Tibial nerve (tissue), 4 donors: ENCODE measurements around the gene BTLA. TPM values are rescaled to one million over a fixed set of nuclear protein-coding genes. Genes with fewer than 3 reads are reported as not detected.
"Not testable (repeated sequence)": the region's sequence is repeated elsewhere in the genome, so short reads cannot be mapped to it uniquely, and the experiment has no call there.

Source experiments
- DNase-seq, 2 donors: peaks; one replicate each; pipeline ENCODE4 v3.0.0-alpha.2; 2019; ENCODE audit warnings: low spot score in 2 of 2
- H3K27ac ChIP-seq, 4 donors: fragments of 200-600 bp; sonication (generic) in 3 of 4; one replicate each; pipeline ENCODE4 v1.5.1; 2017 to 2019; ENCODE audit warnings: mild to moderate bottlenecking in 1 of 4
- H3K27me3 ChIP-seq, 2 donors: fragments of 200-600 bp; sonication (generic) in 1 of 2; one replicate each; pipeline versions ENCODE4 v1.5.1 to v1.6.0; 2017 to 2019
- H3K36me3 ChIP-seq, 3 donors: fragments of 200-600 bp; sonication (generic); one replicate each; pipeline ENCODE4 v1.5.1; 2018 to 2019
- H3K4me1 ChIP-seq, 4 donors: fragments of 200-600 bp; sonication (generic) in 3 of 4; one replicate each; pipeline ENCODE4 v1.5.1; 2017 to 2019
- H3K4me3 ChIP-seq, 4 donors: fragments of 200-600 bp; sonication (generic) in 3 of 4; one replicate each; pipeline ENCODE4 v1.5.1; 2017 to 2019; ENCODE audit warnings: mild to moderate bottlenecking in 1 of 4, moderate library complexity in 1 of 4
- H3K9me3 ChIP-seq, 4 donors: fragments of 200-600 bp; sonication (generic) in 3 of 4; one replicate each; pipeline ENCODE4 v1.5.1; 2017 to 2019
- CTCF ChIP-seq, 5 experiments: fragments of 200-600 bp in 3 of 5; fragments of 450-650 bp in 2 of 5; sonication (generic) in 3 of 5; IDR thresholded peaks; one replicate each; pipeline ENCODE4 v1.5.1; 2016 to 2019; ENCODE audit warnings: antibody characterized with exemption in 5 of 5, mild to moderate bottlenecking in 3 of 5, moderate library complexity in 2 of 5
- EP300 ChIP-seq, 2 donors: sonication (generic); formaldehyde crosslinking; IDR thresholded peaks; one replicate each; pipeline ENCODE4 v1.6.1; 2017; ENCODE audit warnings: antibody characterized with exemption in 2 of 2, mild to moderate bottlenecking in 1 of 2
- POLR2A ChIP-seq, 2 donors: fragments of 450-650 bp; IDR thresholded peaks; one replicate each; pipeline ENCODE4 v1.6.1; 2017; ENCODE audit warnings: antibody characterized with exemption in 2 of 2, mild to moderate bottlenecking in 2 of 2, moderate library complexity in 2 of 2
- WGBS, 2 donors: methylation state at CpG; one replicate each; pipeline ENCODE4 v1.1.5; 2018; 5-methylcytosine and 5-hydroxymethylcytosine counted together
- total RNA-seq, 4 donors: library from RNA; depleted of rRNA; stranded (reverse); fragments of >200 nt; gene quantifications; one replicate each; pipeline ENCODE4 v1.1.0, GENCODE V29; 2016

Gene BTLA
- total RNA-seq, 4 donors from 2014 or later, result 0.98 to 5.4 TPM; not detected in 2

- H3K4me1 ChIP-seq, result no peaks in the 10 kb centered on the region
- H3K27ac ChIP-seq, result no peak overlapping the region
- TF ChIP-seq EP300 (IDR thresholded peaks at IDR 0.05) (no peak), CTCF (IDR thresholded peaks at IDR 0.05) (no peak), POLR2A (IDR thresholded peaks at IDR 0.05) (no peak)
- WGBS, 2 donors, result 71 to 72% methylated on average over 2 of the region's 2 CpGs
- no peaks in the 10 kb centered on the region for H3K9me3 ChIP-seq
- no peaks in the 10 kb centered on the region for H3K36me3 ChIP-seq
- no peak for DNase-seq
- H3K4me3 ChIP-seq, result no peak overlapping the region
- H3K27me3 ChIP-seq, result no peaks in the 10 kb centered on the region
These were observed 1.3 kb upstream of the BTLA start for GRCh38 chr3:112500621-112501020.

GRCh38 chr3:112497897-112498548, 1.2 kb downstream of the BTLA start:
- no peaks in the 10 kb centered on the region for H3K36me3 ChIP-seq
- no peak overlapping the region for H3K27ac ChIP-seq
- H3K27me3 ChIP-seq, result no peaks in the 10 kb centered on the region
- no peaks in the 10 kb centered on the region for H3K4me1 ChIP-seq
- WGBS, 2 donors, result 91 to 94% methylated on average over 11 of the region's 11 CpGs
- DNase-seq, result no peak
- peak overlapping the region in 1 of 4 donors; percentile 36 for H3K4me3 ChIP-seq
- H3K9me3 ChIP-seq, result no peaks in the 10 kb centered on the region
- no peak for TF ChIP-seq CTCF (IDR thresholded peaks at IDR 0.05)
- TF ChIP-seq POLR2A (IDR thresholded peaks at IDR 0.05), result no peak
- TF ChIP-seq EP300 (IDR thresholded peaks at IDR 0.05), result no peak

GRCh38 chr3:112496366-112497067, 2.8 kb downstream of the BTLA start:
- no peak for TF ChIP-seq EP300 (IDR thresholded peaks at IDR 0.05)
- no peak for TF ChIP-seq POLR2A (IDR thresholded peaks at IDR 0.05)
- no peak for TF ChIP-seq CTCF (IDR thresholded peaks at IDR 0.05)
- Histone ChIP-seq H3K27ac (no peak overlapping the region), H3K9me3 (no peaks in the 10 kb centered on the region), H3K4me3 (peak overlapping the region in 1 of 4 donors; percentile 1), H3K27me3 (no peaks in the 10 kb centered on the region), H3K36me3 (no peaks in the 10 kb centered on the region), H3K4me1 (no peaks in the 10 kb centered on the region)
- DNase-seq, result no peak
- WGBS, 2 donors, result 83 to 89% methylated on average over 5 of the region's 5 CpGs

GRCh38 chr3:112494448-112494767, 4.9 kb downstream of the BTLA start:
- not testable (repeated sequence) for H3K9me3 ChIP-seq, H3K27me3 ChIP-seq, DNase-seq, H3K27ac ChIP-seq, H3K4me1 ChIP-seq, H3K36me3 ChIP-seq, H3K4me3 ChIP-seq
- 91 to 98% methylated on average over 3 of the region's 3 CpGs for WGBS, 2 donors

GRCh38 chr3:112492124-112492523, 7.1 kb downstream of the BTLA start:
- Histone ChIP-seq H3K9me3 (no peaks in the 10 kb centered on the region), H3K36me3 (no peaks in the 10 kb centered on the region), H3K4me1 (no peaks in the 10 kb centered on the region), H3K27me3 (no peaks in the 10 kb centered on the region), H3K4me3 (no peak overlapping the region), H3K27ac (no peak overlapping the region)
- TF ChIP-seq EP300 (IDR thresholded peaks at IDR 0.05), result no peak
- no peak for TF ChIP-seq CTCF (IDR thresholded peaks at IDR 0.05)
- WGBS, 2 donors, result 96 to 100% methylated on average over 1 of the region's 1 CpG
- no peak for DNase-seq
